Measurements from ENCODE around the gene PPARD. TPM values are rescaled to one million over a fixed set of nuclear protein-coding genes. Genes with fewer than 3 reads are reported as not detected.

PPARD gene
- total and polyA plus RNA-seq, 2 donors from 2014 or later: 13.2 to 24.4 TPM

DNA sequence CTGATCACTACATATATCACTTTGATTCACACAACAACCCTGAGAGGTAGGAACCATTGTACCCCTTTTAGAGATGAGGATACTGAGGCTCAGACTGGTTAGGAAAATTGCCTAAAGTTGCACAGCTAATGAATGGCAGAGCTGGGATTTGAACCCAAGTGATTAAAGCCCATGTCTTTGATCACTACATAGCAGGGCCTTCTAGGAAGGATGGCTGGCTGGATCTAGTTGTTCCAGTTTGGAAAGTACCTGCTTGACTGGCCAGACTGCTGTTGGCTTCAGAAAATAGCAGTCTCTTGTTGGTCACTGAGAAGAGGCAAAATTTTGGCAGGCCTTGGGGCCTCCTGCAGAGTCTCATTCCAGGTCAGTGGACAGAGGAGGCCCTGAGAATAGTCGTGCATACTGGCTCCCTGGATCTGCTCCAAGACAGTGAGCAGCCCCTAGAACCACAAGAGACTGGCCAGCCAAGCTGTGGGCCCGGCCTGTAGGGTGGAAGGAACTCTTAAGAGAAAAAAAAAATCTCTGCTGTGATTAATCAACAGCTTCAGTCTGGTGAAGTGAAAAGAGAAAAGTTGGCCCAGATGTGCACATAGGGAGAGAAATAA, 17.5 kb downstream of the PPARD start:
- TF ChIP-seq, protein P1, sequence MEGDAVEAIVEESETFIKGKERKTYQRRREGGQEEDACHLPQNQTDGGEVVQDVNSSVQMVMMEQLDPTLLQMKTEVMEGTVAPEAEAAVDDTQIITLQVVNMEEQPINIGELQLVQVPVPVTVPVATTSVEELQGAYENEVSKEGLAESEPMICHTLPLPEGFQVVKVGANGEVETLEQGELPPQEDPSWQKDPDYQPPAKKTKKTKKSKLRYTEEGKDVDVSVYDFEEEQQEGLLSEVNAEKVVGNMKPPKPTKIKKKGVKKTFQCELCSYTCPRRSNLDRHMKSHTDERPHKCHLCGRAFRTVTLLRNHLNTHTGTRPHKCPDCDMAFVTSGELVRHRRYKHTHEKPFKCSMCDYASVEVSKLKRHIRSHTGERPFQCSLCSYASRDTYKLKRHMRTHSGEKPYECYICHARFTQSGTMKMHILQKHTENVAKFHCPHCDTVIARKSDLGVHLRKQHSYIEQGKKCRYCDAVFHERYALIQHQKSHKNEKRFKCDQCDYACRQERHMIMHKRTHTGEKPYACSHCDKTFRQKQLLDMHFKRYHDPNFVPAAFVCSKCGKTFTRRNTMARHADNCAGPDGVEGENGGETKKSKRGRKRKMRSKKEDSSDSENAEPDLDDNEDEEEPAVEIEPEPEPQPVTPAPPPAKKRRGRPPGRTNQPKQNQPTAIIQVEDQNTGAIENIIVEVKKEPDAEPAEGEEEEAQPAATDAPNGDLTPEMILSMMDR (IDR thresholded peaks at IDR 0.05; ENCODE audit: borderline replicate concordance, extremely low read depth, insufficient read depth): no peak
- Histone ChIP-seq H3K4me1 (ENCODE audit: control insufficient read depth in 2 of 3, insufficient read depth in 2 of 3, low read depth in 1 of 3, low read length in 3 of 3) (peaks cover 0 to 27% (median 16%) of the 10 kb centered on the region in 3 donors), H3K27ac (ENCODE audit: low read depth in 2 of 2, low read length in 2 of 2) (no peak overlapping the region), H3K9me3 (ENCODE audit: control insufficient read depth in 2 of 3, insufficient read depth in 1 of 3, low read length in 3 of 3) (no peaks in the 10 kb centered on the region), H3K9ac (ENCODE audit: low read length in 3 of 3) (no peak overlapping the region), H3K27me3 (ENCODE audit: control insufficient read depth, insufficient read depth, low read length) (no peaks in the 10 kb centered on the region), H3K36me3 (ENCODE audit: control insufficient read depth in 2 of 3, insufficient read depth in 3 of 3, low read length in 3 of 3) (peaks cover 0 to under 1% (median 0%) of the 10 kb centered on the region in 3 donors), H3K4me3 (ENCODE audit: low read length in 3 of 3) (no peak overlapping the region)
- DNase-seq: peak in 3 of 5 donors; percentile 21 to 87 (median 36)
- intact Hi-C loops (cut with DNase I): no loop called here
- no peak for FAIRE-seq

DNA sequence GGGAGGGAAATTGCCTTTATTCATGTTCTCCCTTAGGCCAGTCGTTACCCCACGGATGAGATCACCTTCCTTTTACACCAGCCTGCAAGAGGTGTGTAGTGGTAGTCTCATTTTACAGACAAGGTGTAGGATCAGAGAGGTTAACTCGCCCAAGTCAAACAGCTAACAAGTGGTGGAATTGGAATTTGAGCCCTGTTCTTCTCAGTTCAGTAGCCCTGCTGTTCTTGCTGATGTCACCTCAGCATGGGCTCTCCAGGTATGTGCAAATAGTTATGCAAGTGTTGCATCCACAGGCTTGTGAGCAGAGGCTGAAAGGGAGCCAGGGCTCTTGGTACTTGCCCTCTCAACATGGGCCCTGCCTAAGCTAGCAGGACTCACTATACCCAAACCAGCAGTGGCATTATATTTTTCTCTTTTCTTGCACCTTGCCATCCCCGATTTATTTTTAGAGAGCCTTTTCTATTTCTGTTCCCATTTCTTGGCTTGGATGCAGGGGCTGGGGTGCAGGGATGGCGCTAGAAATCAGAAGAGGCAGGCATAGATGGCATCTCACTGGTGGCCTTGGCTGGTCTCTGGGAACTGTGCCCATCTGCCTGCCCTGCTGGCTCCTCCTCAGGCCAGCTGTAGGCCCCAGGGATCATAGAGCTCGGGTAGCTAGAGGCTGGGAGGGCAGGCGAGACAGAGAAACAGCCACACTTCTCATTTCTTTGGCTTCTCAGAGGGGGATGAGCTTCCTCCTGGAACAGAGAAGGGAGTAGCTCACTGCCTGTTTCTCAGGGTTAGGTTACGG, 18.2 kb downstream of the PPARD start:
- Histone ChIP-seq H3K27me3 (ENCODE audit: control insufficient read depth, insufficient read depth, low read length) (no peaks in the 10 kb centered on the region), H3K4me1 (ENCODE audit: control insufficient read depth in 2 of 3, insufficient read depth in 2 of 3, low read depth in 1 of 3, low read length in 3 of 3) (peaks cover 0 to 27% (median 16%) of the 10 kb centered on the region in 3 donors), H3K36me3 (ENCODE audit: control insufficient read depth in 2 of 3, insufficient read depth in 3 of 3, low read length in 3 of 3) (no peaks in the 10 kb centered on the region), H3K9me3 (ENCODE audit: control insufficient read depth in 2 of 3, insufficient read depth in 1 of 3, low read length in 3 of 3) (no peaks in the 10 kb centered on the region), H3K4me3 (ENCODE audit: low read length in 3 of 3) (no peak overlapping the region), H3K9ac (ENCODE audit: low read length in 3 of 3) (no peak overlapping the region), H3K27ac (ENCODE audit: low read depth in 2 of 2, low read length in 2 of 2) (peak overlapping the region in 1 of 2 donors; percentile 28)
- DNase-seq: peak in 2 of 5 donors; percentile 22
- TF ChIP-seq, protein P1 (IDR thresholded peaks at IDR 0.05; ENCODE audit: borderline replicate concordance, extremely low read depth, insufficient read depth): no peak
- no peak for FAIRE-seq
- intact Hi-C loops (cut with DNase I): no loop called here

DNA sequence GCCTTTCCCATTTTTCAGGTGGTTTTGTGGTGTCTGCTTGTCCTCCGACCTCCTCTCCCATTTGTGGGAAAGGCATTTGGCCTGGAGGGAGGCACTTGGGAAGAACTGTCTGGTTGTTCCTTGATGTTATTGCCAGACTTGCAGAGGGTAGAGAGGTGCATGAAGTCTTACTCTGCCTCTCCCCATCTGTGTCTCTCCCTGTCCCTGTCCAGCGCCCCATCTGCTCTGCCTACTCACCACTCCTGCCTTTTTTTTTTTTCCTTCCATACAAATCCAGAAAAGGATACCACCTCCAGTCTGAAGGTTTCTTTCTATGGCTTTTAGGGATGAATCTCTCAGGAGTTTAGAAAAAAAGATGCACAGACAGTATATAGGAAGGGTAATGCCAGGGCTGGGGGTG, 19.8 kb downstream of the PPARD start:
- TF ChIP-seq, protein P1 (IDR thresholded peaks at IDR 0.05; ENCODE audit: borderline replicate concordance, extremely low read depth, insufficient read depth): no peak
- no peak for FAIRE-seq
- intact Hi-C loops (cut with DNase I): no loop called here
- Histone ChIP-seq H3K27me3 (ENCODE audit: control insufficient read depth, insufficient read depth, low read length) (no peaks in the 10 kb centered on the region), H3K9me3 (ENCODE audit: control insufficient read depth in 2 of 3, insufficient read depth in 1 of 3, low read length in 3 of 3) (no peaks in the 10 kb centered on the region), H3K36me3 (ENCODE audit: control insufficient read depth in 2 of 3, insufficient read depth in 3 of 3, low read length in 3 of 3) (no peaks in the 10 kb centered on the region), H3K4me1 (ENCODE audit: control insufficient read depth in 2 of 3, insufficient read depth in 2 of 3, low read depth in 1 of 3, low read length in 3 of 3) (peaks cover 0 to 27% (median 16%) of the 10 kb centered on the region in 3 donors), H3K27ac (ENCODE audit: low read depth in 2 of 2, low read length in 2 of 2) (no peak overlapping the region), H3K9ac (ENCODE audit: low read length in 3 of 3) (no peak overlapping the region), H3K4me3 (ENCODE audit: low read length in 3 of 3) (no peak overlapping the region)
- no peak for DNase-seq
